ENCODE data around the gene NRIP1. TPM values are rescaled to one million over a fixed set of nuclear protein-coding genes. Genes with fewer than 3 reads are reported as not detected.

Gene NRIP1
- total RNA-seq, 4 donors from 2014 or later = 15.9 to 21.6 (median 16.9) TPM

GRCh38 chr21:14926186-14926585, 138.6 kb downstream of the NRIP1 start:
- WGBS, 2 donors = 44 to 52% methylated on average over 3 of the region's 3 CpGs
- intact Hi-C loops (cut with DNase I; ENCODE audit: low total_unique reads) = no loop called here
- no peak overlapping the region for H3K4me3 ChIP-seq (ENCODE audit: low read depth, poor library complexity, severe bottlenecking)
- TF ChIP-seq POLR2A (IDR thresholded peaks at IDR 0.05) = no peak
- TF ChIP-seq CTCF (IDR thresholded peaks at IDR 0.05) = no peak
- DNase-seq (ENCODE audit: low spot score in 2 of 2) = no peak

DNA sequence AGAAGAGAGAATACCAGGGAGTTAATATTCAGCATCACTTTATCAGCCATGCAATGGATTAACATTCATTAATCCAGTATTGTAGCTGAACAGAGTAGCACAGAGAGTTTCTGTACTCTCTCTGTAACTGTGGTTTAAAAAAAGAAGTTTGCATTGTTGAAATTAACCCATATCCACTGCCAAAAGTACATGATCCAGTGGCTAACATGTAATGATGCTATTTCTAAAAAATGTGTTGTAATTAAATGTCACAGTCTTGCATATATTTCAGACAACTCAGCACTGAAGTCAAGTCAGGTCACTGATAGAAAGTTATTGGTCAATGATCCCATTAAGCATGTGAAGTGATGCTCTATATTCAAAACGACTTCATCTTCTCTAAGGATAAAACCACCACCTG, 141.3 kb downstream of the NRIP1 start:
- TF ChIP-seq POLR2A (IDR thresholded peaks at IDR 0.05) = no peak
- TF ChIP-seq CTCF (IDR thresholded peaks at IDR 0.05) = no peak

DNA sequence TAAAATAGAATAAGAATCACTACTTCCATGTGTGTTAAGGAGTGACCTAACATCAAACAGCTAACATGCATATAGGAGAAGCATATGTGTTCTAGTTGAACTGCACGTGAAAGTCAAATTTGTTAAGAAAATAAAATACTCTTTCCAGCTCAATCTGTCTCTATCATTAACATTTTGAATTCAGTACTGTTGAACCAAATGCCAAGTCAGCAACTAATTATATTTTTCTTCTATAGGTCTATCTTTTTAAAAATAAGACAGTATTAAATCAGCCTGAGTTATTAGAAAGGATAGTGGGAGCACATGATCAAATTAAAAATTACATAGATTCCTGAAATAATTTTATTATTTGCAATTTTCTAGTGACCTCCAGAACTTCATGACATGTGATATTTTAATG, 141.8 kb downstream of the NRIP1 start:
- DNase-seq (ENCODE audit: low spot score in 2 of 2) = no peak
- 66 to 70% methylated on average over 1 of the region's 1 CpG for WGBS, 2 donors
- TF ChIP-seq POLR2A (IDR thresholded peaks at IDR 0.05) (no peak), CTCF (IDR thresholded peaks at IDR 0.05) (no peak)
- H3K4me3 ChIP-seq (ENCODE audit: low read depth, poor library complexity, severe bottlenecking) = no peak overlapping the region
- intact Hi-C loops (cut with DNase I; ENCODE audit: low total_unique reads) = no loop called here

More for the DNA sequence above, 141.3 kb downstream of the NRIP1 start:
- intact Hi-C loops (cut with DNase I; ENCODE audit: low total_unique reads) = no loop called here
- DNase-seq (ENCODE audit: low spot score in 2 of 2) = no peak
- no peak overlapping the region for H3K4me3 ChIP-seq (ENCODE audit: low read depth, poor library complexity, severe bottlenecking)
- 45 to 57% methylated on average over 1 of the region's 1 CpG for WGBS, 2 donors

DNA sequence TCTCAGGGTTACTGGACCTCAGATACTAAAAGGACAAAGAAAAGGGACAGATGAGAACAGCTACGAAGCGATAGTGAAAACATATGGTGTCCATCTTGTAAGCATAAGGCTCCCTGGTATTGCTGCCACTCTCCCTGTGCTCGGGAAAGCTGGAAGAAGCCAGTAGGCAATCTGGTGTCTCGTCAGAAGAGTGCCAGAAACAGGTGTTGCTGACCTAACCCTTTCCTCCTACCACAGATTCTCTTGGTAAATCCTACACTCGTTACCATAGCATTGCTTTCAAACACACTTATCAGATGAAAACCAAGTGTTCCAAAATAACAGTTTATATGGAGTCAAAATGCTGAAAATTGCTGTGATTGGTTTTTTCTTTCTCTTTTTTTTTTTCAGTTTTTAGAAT, 146.3 kb downstream of the NRIP1 start:
- H3K4me3 ChIP-seq (ENCODE audit: low read depth, poor library complexity, severe bottlenecking) = no peak overlapping the region
- DNase-seq (ENCODE audit: low spot score in 2 of 2) = no peak
- TF ChIP-seq POLR2A (IDR thresholded peaks at IDR 0.05) = no peak
- TF ChIP-seq CTCF (IDR thresholded peaks at IDR 0.05) = no peak
- intact Hi-C loops (cut with DNase I; ENCODE audit: low total_unique reads) = no loop called here
- 52 to 53% methylated on average over 5 of the region's 5 CpGs for WGBS, 2 donors

DNA sequence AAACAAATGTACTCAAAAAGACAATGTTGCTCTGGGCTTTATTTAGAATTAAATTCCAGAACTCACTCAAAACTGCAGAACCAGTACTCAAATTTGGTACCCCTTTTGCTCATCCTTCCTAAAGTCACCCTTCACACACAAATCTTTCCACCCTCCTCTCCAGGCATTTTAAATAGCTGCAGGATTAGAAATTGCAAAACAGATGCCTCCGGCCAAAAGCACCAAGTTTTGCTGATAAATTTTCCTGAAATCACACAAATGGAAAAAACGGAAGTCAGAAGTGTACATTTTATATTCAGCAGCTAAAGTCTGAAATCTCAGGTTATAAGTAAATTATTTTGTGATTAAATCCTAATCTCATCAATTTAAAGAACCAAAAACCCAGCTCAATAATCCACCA, 147.0 kb downstream of the NRIP1 start:
- 53 to 62% methylated on average over 2 of the region's 2 CpGs for WGBS, 2 donors
- H3K4me3 ChIP-seq (ENCODE audit: low read depth, poor library complexity, severe bottlenecking) = no peak overlapping the region
- no peak for TF ChIP-seq POLR2A (IDR thresholded peaks at IDR 0.05)
- no peak for TF ChIP-seq CTCF (IDR thresholded peaks at IDR 0.05)
- intact Hi-C loops (cut with DNase I; ENCODE audit: low total_unique reads) = no loop called here
- no peak for DNase-seq (ENCODE audit: low spot score in 2 of 2)

GRCh38 chr21:14916676-14917141, 148.1 kb downstream of the NRIP1 start:
- WGBS, 2 donors = 54 to 61% methylated on average over 3 of the region's 3 CpGs
- intact Hi-C loops (cut with DNase I; ENCODE audit: low total_unique reads) = no loop called here
- no peak overlapping the region for H3K4me3 ChIP-seq (ENCODE audit: low read depth, poor library complexity, severe bottlenecking)
- no peak for DNase-seq (ENCODE audit: low spot score in 2 of 2)
- TF ChIP-seq CTCF (IDR thresholded peaks at IDR 0.05) (no peak), POLR2A (IDR thresholded peaks at IDR 0.05) (no peak)

Data from lower leg skin (tissue), 4 donors.